GM19193 (cell line): Measurements from ENCODE around the gene TP53RK.

ENCODE experiments used
- POLR2A ChIP-seq: IDR thresholded peaks from 4 replicates; pipeline ENCODE4 v1.6.1; 2011; ENCODE audit not compliant: insufficient read depth, insufficient read length; ENCODE audit errors: extremely low read depth

TP53RK gene

GRCh38 chr20:46712056-46712636 is 22.9 kb upstream of the TP53RK start:
- TF ChIP-seq POLR2A: no peak

DNA sequence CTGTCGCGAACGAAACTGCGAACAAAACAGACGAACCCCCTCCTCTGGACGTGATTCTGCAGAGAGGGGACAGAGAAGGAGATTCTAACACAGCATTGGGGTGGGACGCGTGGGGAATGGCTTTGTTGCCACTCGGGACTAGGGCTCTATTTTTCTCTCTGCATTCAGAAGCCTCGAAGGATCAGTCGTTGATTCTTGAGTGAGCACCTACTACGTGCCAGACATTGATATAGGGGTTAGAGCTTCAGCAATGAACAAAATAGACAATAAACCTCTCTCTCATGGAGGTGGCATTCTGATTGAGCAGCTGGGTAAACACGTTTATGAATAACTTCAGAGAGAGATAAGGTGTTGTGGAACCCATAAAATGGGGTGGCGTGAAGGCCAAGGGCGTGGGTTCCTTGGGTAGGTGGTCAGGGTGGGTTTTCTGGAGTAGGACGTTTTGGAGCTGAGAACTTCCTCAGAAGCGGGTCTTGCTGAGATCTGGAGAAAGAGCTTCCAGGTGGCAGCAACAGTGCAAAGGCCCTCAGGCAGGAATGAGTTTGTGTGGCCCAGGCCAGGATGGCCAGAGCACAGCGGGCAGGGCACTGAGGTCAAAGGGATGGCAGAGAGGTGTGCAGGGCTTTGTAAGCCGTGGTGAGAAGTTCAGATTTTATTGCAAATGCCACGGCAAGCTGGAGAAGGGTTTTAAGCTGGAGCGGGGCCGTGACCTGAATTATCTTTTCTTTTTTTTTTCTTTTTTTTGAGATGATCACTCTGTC is 21.1 kb upstream of the TP53RK start:
- no peak for TF ChIP-seq POLR2A

GRCh38 chr20:46709459-46710152 is 20.4 kb upstream of the TP53RK start, which contains the start of gene SLC2A10:
Gene SLC2A10 (plus strand): TSS chr20:46709649. CDS start chr20:46709737, 88 bp downstream.
- TF ChIP-seq POLR2A: no peak

- TF ChIP-seq POLR2A: no peak
Observed at GRCh38 chr20:46709055-46709458, 19.8 kb upstream of the TP53RK start.

- TF ChIP-seq POLR2A: no peak
Observed at GRCh38 chr20:46708172-46708860, 19.1 kb upstream of the TP53RK start.

- TF ChIP-seq POLR2A: no peak
Observed at GRCh38 chr20:46706242-46706641, 17.0 kb upstream of the TP53RK start.

DNA sequence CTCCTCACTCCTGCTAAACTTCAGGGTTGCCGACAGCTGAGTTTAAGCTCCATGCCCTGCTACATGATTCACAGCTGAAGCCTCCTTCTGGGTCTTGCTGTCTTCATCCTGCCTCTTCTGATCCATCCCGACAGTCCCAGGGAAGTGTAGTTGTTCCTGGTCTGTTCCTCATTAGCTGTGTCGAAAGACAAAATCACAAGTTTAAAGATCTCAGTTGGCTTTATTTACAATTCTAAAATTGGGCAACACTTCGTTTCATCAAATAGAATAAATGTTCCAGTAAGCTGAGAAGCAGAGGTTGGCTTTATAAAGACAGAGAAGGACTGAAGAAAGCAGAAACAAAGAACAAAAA is 16.1 kb upstream of the TP53RK start:
- no peak for TF ChIP-seq POLR2A

DNA sequence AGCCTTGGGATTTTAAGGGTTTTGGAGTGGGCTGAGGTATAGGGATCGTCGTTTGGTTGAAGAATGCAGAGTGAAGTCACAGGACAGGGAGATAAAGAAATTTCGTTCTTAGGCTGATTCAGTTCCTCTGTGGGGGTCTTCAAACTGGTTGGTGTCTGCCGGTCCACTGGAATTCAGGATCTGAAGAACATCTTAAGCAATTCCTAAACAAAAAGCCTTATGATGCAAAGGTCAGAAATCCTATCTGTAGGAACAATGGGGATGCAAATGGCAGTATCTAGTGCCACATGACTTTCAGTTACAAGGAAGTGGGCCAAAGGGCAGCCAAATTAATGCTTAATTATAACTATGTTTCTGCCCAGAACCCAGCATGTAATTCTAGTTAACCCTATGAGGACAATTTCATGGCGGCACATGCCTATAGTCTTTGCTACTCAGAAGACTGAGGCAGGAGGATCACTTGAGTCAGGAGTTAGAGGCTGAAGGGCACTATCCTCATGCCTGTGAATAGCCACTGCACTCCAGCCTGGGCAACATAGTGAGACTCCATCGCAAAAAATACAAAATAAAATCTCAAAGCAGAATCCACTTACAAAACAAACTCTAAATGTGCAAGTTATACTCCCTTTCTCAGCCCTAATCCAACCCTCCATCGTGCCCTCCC is 15.6 kb upstream of the TP53RK start:
- no peak for TF ChIP-seq POLR2A

- no peak for TF ChIP-seq POLR2A
Observed at GRCh38 chr20:46703435-46703834, 14.2 kb upstream of the TP53RK start.

- no peak for TF ChIP-seq POLR2A
Observed at GRCh38 chr20:46702447-46703203, 13.4 kb upstream of the TP53RK start.

- TF ChIP-seq POLR2A: no peak
Observed at GRCh38 chr20:46701986-46702385, 12.7 kb upstream of the TP53RK start.

DNA sequence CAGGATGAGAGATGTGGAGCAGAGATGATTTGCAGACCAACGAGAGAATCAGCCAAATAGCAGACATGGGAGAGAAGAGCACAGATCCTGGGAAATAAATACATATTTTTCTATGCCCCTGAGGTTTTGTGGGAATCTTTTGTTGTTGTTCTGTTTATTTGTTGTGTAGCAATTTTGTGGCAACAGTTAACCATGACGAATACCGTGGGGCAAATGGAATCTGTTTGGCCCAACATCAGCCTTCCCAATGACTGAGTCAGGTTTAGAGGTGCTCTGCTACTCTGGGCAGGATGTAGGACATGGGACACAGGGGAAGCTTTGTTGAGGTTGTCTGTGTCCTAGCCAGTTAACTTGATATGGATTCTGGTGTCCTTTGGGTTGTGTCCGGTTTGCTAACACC is 12.3 kb upstream of the TP53RK start:
- no peak for TF ChIP-seq POLR2A

DNA sequence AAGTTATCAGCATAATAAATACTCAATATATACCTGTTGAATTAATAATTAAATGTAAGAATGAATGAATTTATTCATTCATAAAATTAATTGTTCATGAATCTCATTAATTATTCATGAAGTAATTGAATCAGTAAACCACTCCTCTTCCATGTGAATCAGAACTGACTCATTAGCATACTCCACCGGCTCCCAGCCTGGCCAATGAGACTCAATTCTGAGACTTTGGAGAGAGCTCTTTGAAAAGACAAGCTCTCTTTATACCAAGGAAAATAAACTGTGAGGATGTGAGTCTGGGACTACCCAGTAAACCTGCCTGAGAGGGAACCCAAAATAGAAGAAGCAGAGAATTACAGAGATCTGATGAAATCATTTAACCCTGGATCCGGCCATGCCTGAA is 11.8 kb upstream of the TP53RK start:
- no peak for TF ChIP-seq POLR2A

DNA sequence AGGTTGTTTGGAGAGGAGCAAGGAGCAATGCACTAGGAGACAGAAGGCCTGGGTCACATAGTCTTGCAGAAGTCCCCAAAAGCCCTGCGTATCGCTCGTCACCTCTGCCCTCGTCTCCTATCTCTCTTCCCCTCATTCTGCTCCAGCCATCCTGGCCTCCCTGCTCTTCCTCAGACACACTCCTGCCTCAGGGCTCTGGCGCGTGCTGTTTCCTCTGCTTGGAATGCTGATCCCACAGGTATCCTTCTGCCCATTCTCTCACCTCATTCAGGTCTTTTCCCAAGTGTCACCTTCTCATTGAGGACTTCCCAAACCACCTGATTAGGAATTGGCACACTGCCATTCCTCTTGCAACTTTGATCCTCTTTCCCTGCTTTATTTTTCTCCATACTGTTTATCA is 11.2 kb upstream of the TP53RK start:
- TF ChIP-seq POLR2A: no peak
